ENCODE results near the gene MIA.

GRCh38 chr19:40741527-40742390 lies 33.6 kb upstream of the MIA start:
- TF ChIP-seq CTCF (IDR thresholded peaks at IDR 0.05; ENCODE audit: low read length) (peak; percentile 24; the same call in 1 of the 2 replicates), EZH2 (IDR thresholded peaks at IDR 0.05; ENCODE audit: borderline replicate concordance, low read length) (no peak)

Measured in OCI-LY1 (cell line).